ENCODE measurements around the gene PAGR1. TPM values are rescaled to one million over a fixed set of nuclear protein-coding genes. Genes with fewer than 3 reads are reported as not detected.

PAGR1 gene
- total RNA-seq, 1 donor from 2014 or later = 23.6 TPM

- peak overlapping the region; percentile 96 for H3K27ac ChIP-seq
- TF ChIP-seq POLR2AphosphoS5 (IDR thresholded peaks at IDR 0.05; ENCODE audit: insufficient read depth in 1 of 2, low read depth in 1 of 2) (no peak), POLR2A (IDR thresholded peaks at IDR 0.05) (no peak)
- TF ChIP-seq, protein P1, sequence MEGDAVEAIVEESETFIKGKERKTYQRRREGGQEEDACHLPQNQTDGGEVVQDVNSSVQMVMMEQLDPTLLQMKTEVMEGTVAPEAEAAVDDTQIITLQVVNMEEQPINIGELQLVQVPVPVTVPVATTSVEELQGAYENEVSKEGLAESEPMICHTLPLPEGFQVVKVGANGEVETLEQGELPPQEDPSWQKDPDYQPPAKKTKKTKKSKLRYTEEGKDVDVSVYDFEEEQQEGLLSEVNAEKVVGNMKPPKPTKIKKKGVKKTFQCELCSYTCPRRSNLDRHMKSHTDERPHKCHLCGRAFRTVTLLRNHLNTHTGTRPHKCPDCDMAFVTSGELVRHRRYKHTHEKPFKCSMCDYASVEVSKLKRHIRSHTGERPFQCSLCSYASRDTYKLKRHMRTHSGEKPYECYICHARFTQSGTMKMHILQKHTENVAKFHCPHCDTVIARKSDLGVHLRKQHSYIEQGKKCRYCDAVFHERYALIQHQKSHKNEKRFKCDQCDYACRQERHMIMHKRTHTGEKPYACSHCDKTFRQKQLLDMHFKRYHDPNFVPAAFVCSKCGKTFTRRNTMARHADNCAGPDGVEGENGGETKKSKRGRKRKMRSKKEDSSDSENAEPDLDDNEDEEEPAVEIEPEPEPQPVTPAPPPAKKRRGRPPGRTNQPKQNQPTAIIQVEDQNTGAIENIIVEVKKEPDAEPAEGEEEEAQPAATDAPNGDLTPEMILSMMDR (IDR thresholded peaks at IDR 0.05) = no peak
- H3K4me1 ChIP-seq = peaks cover 87% of the 10 kb centered on the region
- intact Hi-C loops (cut with DNase I) = loop anchor here (5.0 kb wide), 2 partner anchors 184 to 254 kb away; partner anchors contain the start of genes ALDOA, HIRIP3 and INO80E
- H3K36me3 ChIP-seq = peaks cover 0 to 20% of the 10 kb centered on the region in 2 donors
- no peaks in the 10 kb centered on the region for H3K27me3 ChIP-seq
- no peaks in the 10 kb centered on the region for H3K9me3 ChIP-seq
- no peak for DNase-seq (ENCODE audit: extremely low spot score in 2 of 2)
- peak overlapping the region; percentile 57 to 74 for H3K4me3 ChIP-seq
These were observed 3.0 kb upstream of the PAGR1 start for GRCh38 chr16:29812754-29813643.

- TF ChIP-seq, protein P1 (IDR thresholded peaks at IDR 0.05) = no peak
- TF ChIP-seq POLR2AphosphoS5 (IDR thresholded peaks at IDR 0.05; ENCODE audit: insufficient read depth in 1 of 2, low read depth in 1 of 2) (no peak), POLR2A (IDR thresholded peaks at IDR 0.05) (no peak)
- Histone ChIP-seq H3K4me1 (peaks cover 87% of the 10 kb centered on the region), H3K36me3 (peaks cover 0 to 18% of the 10 kb centered on the region in 2 donors), H3K9me3 (no peaks in the 10 kb centered on the region), H3K27ac (peak overlapping the region; percentile 96), H3K27me3 (no peaks in the 10 kb centered on the region), H3K4me3 (peak overlapping the region; percentile 57 to 74)
- DNase-seq (ENCODE audit: extremely low spot score in 2 of 2) = no peak
- intact Hi-C loops (cut with DNase I) = loop anchor here (5.0 kb wide), 2 partner anchors 183 to 253 kb away; partner anchors contain the start of genes ALDOA, HIRIP3 and INO80E
These were observed 2.0 kb upstream of the PAGR1 start for GRCh38 chr16:29813644-29814562.

GRCh38 chr16:29814592-29814991 is 1.4 kb upstream of the PAGR1 start:
- Histone ChIP-seq H3K27me3 (no peaks in the 10 kb centered on the region), H3K4me3 (peak overlapping the region in 1 of 2 donors; percentile 74), H3K4me1 (peaks cover 87% of the 10 kb centered on the region), H3K36me3 (peaks cover 0 to 12% of the 10 kb centered on the region in 2 donors), H3K9me3 (no peaks in the 10 kb centered on the region), H3K27ac (peak overlapping the region; percentile 96)
- intact Hi-C loops (cut with DNase I) = loop anchor here (5.0 kb wide), 2 partner anchors 183 to 253 kb away; partner anchors contain the start of genes ALDOA, HIRIP3 and INO80E
- no peak for DNase-seq (ENCODE audit: extremely low spot score in 2 of 2)
- TF ChIP-seq POLR2A (IDR thresholded peaks at IDR 0.05) (no peak), POLR2AphosphoS5 (IDR thresholded peaks at IDR 0.05; ENCODE audit: insufficient read depth in 1 of 2, low read depth in 1 of 2) (no peak)
- TF ChIP-seq, protein P1 (IDR thresholded peaks at IDR 0.05) = no peak

DNA sequence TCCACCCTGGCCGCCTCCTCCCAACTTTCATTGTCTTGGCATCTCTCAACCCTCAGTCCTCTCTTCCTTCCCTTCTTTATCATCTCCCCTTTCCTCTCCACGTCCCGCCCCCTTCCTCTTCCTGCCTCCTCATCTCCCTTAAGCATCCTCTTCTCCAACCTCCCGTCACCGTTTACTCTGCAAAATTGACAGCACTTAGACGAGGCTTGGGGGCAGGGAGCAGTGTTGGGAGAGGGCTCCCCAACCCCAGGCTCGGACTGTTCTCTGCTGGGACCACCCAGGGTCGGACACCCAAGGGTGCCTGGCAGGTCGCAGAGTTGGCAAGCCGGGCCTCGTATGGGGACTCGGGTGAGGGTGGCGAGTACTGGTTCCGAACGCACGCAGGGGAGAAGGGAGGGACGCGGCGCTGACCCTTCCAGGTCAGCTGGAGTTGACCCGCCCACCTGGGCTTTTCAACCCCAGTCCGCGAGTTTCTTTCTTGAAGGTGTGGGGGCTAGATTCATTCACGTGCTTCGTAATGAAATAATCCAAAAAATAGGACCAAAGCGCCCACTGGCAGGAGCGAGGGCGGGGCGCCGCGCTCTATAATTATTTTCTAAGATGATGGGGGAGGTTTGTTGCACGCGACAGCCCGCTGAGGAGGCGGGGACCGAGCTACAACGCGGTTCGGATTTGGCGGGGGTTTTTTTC is 775 bp upstream of the PAGR1 start:
- DNase-seq (ENCODE audit: extremely low spot score in 2 of 2) = peak in 1 of 2 donors; percentile 87
- no peaks in the 10 kb centered on the region for H3K9me3 ChIP-seq
- no peak for TF ChIP-seq POLR2A (IDR thresholded peaks at IDR 0.05)
- TF ChIP-seq POLR2AphosphoS5 (IDR thresholded peaks at IDR 0.05; ENCODE audit: insufficient read depth in 1 of 2, low read depth in 1 of 2) = no peak
- TF ChIP-seq, protein P1 (IDR thresholded peaks at IDR 0.05) = no peak
- intact Hi-C loops (cut with DNase I) = no loop called here
- H3K4me3 ChIP-seq = peak overlapping the region; percentile 70 to 74
- peak overlapping the region; percentile 94 for H3K27ac ChIP-seq
- H3K36me3 ChIP-seq = peaks cover 0 to 6% of the 10 kb centered on the region in 2 donors
- H3K27me3 ChIP-seq = no peaks in the 10 kb centered on the region
- peaks cover 87% of the 10 kb centered on the region for H3K4me1 ChIP-seq

All from vagina (tissue), 2 donors.